ENCODE results near the gene TMEM47. TPM values are rescaled to one million over a fixed set of nuclear protein-coding genes. Genes with fewer than 3 reads are reported as not detected.

TMEM47 gene
- polyA plus RNA-seq, 3 donors, result 2.7 to 13.6 (median 10.5) TPM

DNA sequence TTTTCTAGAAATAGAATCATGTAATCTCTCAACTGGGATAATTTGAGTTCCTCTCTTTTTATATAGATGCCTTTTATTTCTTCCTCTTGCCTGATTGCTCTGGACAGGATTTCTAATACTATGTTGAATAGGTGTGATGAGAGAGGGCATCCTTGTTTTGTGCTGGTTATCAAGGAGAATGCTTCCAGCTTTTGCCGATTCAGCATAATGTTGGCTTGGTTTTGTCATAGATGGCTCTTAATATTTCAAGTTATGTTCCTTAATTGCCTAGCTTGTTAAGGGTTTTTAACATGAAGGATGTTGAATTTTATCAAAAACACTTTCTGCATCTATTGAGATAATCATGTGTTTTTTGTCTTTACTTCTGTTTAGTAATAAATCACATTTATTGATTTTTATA is 58.7 kb downstream of the TMEM47 start:
- H3K27ac ChIP-seq (ENCODE audit: low read depth, low read length), result no peak overlapping the region
- WGBS, 3 donors, result 79 to 94% (median 79%) methylated on average over 1 of the region's 1 CpG

DNA sequence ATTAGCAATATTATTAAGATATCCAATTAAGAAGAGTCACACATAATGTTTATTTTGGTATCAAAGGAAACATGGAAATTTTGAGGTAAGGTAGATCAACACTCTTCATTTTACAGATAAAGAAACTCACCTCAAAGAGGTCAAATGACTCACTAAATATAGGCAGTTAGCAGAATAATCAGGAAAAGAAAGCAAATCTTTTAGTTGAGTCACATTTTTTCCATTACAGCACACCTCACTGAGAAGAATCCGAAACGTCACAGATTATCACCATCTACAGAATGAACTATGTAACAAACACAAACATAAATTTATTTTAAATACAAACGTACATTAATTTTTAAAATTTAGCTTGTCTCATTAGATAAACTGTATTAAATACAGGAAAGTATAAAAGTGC is 70.1 kb downstream of the TMEM47 start:
- WGBS, 3 donors, result 63 to 82% (median 66%) methylated on average over 3 of the region's 3 CpGs

DNA sequence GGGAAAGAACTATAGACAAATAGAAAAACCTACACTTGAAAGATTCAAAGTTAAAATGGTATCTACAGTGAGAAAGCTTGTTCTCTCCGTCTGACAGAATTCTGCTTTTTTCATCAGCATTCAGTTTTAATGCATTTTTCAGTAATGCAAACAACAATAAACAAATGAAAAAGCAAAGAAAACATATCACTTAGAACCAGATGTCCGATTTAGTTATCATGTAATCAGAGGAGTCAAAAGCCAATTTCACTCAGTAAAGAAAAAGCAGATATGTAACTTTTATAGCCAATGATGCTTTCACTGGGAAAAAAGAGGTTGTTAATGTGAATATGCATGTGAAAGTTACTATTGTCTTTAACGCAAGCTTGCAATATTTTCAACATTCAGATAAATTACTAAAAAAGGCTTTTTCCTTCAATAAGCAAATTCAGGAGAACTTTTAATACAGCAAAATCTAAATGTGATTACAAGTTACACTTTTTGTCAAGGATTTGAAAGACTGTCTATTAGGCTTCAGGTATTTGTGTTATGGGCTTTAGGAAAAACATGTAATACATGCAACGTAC is 70.7 kb downstream of the TMEM47 start:
- 45 to 69% (median 59%) methylated on average over 4 of the region's 4 CpGs for WGBS, 3 donors
- H3K27ac ChIP-seq (ENCODE audit: low read depth, low read length), result no peak overlapping the region

More for the DNA sequence above, 70.1 kb downstream of the TMEM47 start:
- H3K27ac ChIP-seq (ENCODE audit: low read depth, low read length), result no peak overlapping the region

DNA sequence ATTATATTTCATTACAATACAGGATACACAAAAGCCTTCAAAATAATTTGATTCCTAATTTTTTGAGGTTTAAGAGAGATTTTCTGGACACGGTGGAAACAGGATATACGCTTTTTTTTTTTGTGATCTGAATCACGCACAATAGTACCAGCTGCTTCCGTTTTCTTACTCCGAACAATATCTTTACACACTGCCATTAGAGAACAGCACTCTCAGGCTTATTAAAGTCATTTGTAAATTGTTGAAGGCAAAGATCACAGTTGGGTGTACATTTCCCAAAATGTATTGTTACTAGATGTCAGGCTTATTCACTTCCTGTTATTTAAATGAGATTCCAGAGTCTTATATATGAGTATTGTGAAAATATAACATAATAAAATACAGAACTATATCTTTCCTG is 71.5 kb downstream of the TMEM47 start:
- no peak overlapping the region for H3K27ac ChIP-seq (ENCODE audit: low read depth, low read length)
- 49 to 74% (median 59%) methylated on average over 5 of the region's 5 CpGs for WGBS, 3 donors

DNA sequence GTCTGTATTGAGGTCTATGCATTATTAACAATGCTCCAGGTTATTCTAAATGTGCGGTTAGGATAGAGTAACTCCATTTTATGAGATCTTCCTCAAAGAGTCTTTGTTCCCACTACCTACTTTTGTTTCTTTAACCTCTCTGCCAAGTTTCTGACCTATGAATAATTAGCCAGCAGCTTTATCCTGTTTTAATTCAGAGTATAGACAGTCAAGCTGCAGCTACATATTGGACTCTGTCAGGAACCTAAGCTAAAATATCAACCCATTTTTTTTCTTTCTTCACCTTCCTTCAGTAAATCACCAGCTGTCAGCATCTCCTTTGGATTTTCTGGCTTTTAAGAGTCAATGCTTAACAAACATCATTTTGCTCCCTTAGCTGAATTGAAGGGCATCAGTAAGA is 72.3 kb downstream of the TMEM47 start:
- no peak overlapping the region for H3K27ac ChIP-seq (ENCODE audit: low read depth, low read length)
- 65 to 72% (median 71%) methylated on average over 1 of the region's 1 CpG for WGBS, 3 donors

DNA sequence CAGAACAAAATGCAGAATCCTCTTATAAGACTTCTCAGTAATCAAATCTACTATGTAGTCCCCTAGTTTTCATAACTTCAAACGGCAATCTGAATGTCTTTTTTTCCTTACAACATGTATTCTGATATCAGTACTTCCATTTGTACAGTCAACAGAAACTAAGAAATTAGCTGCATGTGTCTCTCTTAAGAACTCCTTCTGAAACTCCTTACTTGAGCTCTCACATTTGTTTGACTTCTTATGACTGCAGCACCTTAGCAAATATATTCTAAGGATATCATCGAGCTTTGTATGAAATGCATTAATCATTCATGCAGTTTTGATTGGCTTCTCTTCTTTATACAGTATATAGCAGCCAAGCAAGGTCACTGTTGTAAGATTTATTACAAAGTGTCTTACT is 77.0 kb downstream of the TMEM47 start:
- 30 to 71% (median 53%) methylated on average over 2 of the region's 2 CpGs for WGBS, 3 donors
- no peak overlapping the region for H3K27ac ChIP-seq (ENCODE audit: low read depth, low read length)

DNA sequence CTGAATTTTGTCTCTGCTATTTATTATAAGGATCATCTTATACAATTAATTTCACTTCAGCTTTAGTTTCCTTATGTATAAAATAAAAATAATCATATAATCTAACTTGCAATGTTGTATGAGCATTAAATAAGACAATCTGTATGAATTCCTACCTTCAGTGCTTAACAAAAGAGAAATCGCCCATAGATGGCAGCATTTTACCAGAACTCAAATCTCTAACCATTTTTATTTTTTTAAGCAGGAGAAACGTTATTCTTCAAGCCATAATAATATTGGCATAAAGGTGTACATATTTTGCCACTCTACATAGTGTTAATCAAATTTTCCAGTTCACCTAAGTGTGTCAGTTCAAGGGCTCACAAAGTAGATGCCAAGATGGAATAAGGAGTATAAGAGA is 78.8 kb downstream of the TMEM47 start:
- H3K27ac ChIP-seq (ENCODE audit: low read depth, low read length), result no peak overlapping the region
- WGBS, 3 donors, result 0 to 10% (median 3%) methylated on average over 2 of the region's 2 CpGs
